NCI-H82 treated with DMSO at 0.1 percent for 48 hours (cell line): Measurements from ENCODE around the gene OR2AG2.

ENCODE experiments used
- DNase-seq: peaks from one replicate; lab custom pipeline; 2025; ENCODE audit not compliant: unreplicated experiment; lab: John Stamatoyannopoulos, UW

The OR2AG2 gene

DNA sequence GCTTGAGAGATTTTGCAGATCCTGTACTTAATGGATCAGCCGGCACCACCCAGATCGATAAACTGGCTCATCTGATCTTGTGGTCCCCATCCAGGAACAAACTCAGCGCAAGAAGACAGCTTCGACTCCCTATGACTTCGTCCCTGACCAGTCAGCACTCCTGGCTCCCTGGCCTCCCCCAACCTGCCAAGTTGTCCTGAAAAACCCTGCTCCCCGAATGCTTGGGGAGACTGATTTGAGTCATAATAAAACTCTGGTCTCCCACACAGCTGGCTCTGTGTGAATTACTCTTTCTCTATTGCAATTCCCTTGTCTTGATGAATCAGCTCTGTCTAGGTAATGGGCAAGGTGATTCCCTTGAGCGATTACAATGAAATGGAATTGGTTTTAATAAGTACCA, 29.5 kb downstream of the OR2AG2 start:
- DNase-seq, result no peak

DNA sequence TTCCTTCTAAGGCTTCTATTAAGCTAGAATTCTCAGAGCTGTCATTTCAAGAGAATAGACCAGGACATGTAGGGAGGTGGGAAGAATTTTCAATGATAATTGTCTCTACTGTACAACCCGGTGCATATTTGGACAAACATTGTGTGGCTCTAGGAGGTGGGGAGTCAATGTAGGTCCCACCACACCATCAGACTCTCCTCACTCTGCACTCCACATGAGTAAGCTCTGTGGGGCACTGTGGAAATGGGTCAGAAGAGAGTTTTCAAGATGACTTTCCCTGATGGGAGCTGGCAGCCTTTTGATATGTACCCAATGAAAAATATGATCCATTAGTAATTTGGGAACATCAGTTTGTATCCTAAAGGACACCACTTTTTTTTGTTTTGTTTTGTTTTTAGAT, 33.2 kb downstream of the OR2AG2 start:
- DNase-seq, result no peak

DNA sequence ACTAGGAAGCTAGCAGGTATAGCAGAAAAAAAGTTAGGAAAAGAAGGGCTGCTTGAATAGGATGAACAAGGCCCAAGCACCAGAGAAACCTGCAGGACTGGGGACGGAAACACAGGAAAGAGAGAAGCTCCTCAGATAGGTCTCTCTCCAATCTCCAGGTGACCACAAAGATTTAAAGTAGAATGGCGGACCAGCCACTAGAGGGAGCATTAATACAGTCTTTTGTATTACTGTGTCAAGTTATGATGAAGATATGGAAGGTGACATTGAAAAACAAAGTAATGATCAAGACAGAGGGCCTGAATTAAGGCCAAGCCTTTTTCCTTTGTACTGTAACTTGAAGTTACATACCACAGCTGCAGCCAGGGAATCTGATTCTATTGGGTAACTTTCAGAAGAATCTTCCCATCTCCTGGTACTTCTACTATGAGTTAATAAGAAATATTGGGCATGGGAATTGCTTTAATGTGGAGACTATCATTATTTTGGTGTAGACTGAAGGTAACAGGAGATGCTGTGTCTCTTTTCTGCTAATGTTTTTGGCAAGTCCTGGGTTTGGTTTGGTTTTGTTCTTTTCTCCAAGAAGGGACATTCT, 33.8 kb downstream of the OR2AG2 start:
- no peak for DNase-seq

DNA sequence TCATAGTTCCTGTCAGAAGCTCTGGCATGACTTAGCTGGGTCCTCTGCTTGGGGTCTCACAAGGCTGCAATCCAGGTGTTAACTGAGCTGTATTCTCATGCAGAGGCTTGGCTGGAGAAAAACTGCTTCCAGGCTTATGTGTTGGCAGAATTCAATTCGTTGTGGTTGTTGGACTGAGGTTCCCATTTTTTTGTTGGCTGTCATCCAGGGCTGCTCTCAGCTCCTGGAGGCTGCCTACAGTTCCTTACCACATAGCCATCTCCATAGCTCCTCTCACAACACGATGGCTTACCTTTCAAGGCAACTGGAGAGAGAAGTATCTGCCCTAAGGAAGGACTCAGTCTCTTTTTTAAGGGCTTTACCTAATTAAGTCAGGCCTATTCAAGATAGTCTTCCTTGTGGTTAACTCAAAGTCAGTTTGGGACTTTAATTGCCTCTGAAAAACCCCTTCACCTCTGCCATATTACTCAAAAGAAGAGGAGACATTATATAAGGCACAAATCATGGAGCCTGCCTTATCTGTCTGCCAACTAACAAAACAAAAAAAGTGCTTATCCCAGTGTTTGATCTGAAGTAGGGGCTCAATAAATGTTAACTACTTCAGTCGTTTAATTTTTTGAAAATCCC, 35.2 kb downstream of the OR2AG2 start:
- DNase-seq, result no peak

DNA sequence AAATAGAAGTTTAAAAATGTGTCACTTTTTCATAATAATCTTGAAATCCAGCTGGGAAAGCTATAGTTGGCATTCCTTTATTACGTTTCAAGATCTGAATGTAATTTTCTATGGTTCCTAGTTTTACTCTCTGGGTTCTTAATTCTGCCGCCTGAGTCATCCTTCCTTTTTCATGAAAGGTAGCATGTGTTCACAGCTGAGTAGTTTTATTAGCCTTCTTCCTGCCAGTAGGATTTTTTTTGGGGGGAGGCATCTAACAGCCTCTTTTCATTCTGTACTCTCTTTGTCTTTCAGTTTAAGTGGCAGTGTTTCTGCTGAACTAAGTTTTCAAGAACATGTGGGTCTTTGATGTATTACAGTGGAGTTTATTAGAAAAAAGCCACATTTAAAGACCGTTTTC, 36.5 kb downstream of the OR2AG2 start:
- DNase-seq, result no peak

DNA sequence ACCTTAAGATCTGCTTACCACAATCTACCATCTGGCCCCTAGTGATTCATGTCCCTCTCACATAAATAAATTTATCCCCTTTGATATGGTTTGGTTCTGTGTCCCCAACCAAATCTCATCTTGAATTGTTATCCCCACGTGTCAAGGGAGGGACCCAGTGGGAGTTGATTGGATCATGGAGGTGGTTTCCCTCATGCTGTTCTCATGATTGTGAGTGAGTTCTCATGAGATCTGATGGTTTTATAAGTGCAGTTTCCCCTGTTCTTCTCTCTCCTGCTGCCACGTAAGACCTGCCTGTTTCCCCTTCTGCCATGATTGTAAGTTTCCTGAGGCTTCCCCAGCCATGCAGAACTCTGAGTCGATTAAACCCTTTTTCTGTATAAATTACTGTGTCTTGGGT, 37.2 kb downstream of the OR2AG2 start:
- no peak for DNase-seq

DNA sequence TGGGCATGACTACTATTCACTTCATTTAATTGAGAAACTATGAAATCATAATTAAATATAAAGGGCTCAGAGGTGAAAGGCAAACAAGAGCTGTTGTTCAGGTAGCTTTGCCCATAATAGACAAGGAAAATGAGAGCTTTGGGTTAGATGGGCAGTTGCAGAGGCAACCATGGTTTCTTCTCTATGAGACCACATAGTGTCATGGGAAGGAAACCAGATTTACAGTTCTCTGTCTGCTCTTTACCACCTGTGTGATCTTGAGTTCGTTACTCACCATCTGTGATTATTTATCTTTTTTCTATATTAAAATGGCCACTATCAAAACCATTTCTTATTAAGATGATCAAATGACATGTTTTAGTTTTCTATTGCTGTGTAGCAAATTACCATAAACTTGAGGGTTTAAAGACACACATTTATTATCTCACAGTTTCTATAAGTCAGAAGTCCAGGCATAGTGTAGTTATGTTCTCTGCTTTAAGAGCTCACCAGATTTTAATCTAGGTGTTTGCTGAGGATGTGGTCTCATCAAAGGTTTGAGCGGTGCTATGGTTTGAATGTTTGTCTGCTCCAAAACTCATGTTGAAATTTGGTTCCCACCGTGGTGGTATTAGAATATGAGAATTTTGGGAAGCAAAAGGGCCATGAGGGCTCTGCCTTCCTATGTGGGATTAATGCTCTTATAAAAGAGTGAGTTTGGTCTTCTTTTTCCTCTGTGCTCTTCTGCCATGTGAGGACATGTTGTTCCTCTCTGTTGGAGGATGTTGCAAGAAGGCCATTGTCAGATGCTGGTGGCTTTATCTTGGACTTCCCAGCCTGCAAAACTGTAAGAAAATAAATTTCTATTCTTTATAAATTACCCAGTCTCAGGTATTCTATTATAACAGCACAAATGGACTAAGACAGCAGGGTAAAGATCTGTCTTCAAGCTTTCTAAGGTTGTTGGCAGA, 38.2 kb downstream of the OR2AG2 start:
- no peak for DNase-seq

DNA sequence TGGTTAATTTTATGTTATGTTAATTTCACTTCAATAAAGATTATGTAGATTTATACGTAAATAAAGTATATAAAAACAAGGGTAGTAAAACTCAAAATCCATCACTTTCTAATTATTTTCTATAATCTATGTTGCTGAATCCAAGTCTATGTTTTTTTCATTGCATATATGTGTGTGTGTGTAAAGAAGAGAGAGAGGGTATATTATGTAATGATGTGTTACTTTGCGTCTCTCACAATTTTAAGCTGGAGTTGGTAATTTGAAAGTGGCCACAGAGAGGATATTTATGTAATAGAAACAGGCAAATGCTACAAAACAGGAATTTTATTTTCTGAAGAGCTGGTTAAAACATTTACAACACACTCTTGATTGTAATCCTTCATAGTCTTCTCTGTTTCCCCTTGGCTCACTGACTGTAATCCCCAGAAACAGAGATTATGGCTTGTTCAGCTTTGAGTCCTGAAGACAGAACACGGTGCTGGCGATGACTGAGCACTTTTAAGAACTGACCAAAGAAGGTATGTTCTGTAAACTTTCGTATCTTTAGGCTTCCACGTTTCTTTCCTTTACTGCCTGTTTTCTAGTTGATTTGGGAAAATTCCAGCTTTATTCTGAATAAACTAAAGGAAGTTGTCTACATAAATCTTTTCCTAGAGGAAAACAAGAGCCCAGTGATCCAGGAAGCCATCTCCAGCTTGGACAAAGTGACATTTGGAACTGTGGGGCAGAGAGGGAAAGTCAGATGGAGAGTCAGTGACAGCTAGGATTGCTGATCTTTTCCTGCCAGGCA, 43.6 kb downstream of the OR2AG2 start:
- no peak for DNase-seq

DNA sequence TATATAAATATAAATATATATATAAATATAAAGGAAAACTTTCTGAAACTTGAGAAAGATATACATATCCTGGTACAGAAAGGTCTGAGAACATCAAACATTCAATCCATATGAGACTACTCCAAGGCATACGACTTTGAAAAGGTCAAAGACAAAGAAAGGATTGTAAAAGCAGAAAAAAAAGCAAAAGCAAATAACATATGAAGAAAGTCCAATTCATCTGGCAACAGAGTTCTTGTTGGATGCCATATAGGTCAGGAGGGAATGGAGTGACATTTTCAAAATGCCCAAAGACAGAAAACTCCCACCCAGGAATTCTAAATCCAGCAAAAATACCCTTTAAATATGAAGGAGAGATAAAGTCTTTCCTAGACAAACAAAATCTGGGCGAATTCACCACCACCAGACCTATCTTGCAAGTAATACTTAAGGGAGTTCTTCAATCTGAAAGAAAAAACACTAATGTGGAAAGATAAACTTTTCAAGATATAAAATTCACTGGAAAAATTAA, 46.3 kb downstream of the OR2AG2 start:
- no peak for DNase-seq

DNA sequence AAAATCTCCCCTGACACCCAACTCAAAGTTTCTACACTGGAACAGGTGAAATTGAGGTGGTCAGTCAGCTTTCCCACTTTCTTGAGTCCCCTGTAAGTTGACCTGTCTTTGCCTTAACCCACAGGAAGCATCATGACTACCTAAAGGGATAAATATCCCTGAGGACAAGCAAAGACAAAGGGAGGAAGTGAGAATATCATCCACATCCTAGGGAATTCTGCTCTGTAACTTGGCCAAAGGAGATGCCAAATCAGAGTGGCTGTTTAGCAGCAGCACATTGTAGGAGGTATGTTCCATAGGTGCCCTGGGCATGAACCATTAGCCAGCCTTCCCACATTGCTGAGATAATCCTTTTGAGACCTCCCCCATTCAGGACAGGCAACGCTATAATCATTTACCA, 47.8 kb downstream of the OR2AG2 start:
- no peak for DNase-seq

DNA sequence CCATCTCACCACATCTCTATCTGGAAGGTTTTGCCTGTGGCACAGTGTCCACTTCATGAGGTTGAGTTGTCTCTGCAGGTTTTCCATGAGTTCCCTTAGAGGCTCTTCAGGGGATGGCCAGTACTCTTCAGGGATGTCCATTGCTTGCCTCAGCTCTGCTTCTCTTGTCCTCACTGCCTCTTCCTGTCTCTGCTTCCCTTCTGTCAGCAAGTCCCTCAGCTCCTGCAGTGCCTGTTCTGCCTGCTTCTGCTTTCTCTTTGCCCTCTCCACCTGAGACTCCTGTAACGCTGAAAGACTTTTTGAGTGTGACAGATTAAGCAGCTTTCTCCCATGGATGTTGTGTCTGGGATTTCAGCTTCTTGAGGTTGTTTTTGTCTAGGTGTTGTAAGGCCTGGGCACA, 50.4 kb downstream of the OR2AG2 start:
- DNase-seq, result no peak

DNA sequence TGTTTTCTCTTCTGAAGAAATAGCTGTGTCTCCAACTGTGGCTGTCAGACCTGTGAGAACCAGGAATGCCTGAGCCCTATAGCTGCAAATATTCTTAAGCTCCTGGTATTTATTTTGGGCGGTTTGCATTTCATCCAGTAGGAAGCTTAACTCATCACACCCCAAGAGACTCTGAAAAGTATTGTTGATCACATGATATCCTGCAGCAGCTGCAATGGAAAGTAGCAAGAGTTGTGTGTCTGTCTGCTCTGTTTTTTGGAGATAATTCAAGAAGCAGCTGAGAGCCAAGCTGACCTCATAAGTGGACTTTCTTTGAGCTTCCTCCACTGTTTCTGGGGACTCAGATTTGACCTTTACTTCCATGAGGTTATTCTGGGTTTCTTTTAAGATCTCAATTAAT, 52.2 kb downstream of the OR2AG2 start:
- no peak for DNase-seq

DNA sequence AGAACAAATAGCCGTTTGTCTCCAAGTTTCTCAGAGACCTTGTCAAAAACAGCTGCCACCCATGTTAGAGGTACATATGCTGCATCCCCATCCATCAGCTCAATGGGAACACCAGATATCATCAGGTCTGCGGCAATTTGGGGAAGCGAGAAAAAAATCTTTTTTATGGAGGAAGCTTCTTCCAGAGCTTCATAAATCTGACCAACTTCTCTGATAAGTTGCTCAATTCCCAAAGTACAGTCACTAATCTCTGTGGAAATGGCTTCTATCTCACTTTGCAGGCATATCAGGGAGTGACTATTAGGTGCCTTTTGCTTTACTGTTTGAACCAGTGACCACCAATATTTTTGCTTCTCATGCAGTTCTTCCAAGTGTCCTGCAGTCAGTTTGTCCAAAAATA, 54.4 kb downstream of the OR2AG2 start:
- DNase-seq, result no peak
